GM18505 (cell line): ENCODE measurements around the gene FIZ1.

ENCODE experiments used
- ATAC-seq: cut with Tn5 transposase; IDR thresholded peaks from one replicate; pipeline ENCODE4 v1.9.1; 2021; ENCODE audit not compliant: unreplicated experiment
- POLR2A ChIP-seq: IDR thresholded peaks from 4 replicates; pipeline ENCODE4 v1.6.1; 2011; ENCODE audit warnings: borderline replicate concordance; ENCODE audit not compliant: insufficient read depth, insufficient read length; ENCODE audit errors: extremely low read depth

FIZ1 gene

GRCh38 chr19:55640577-55641425, 41.5 kb upstream of the FIZ1 start, which contains the start of gene ZNF580:
Gene ZNF580, plus strand, starts transcription at chr19:55641002. Its CDS starts 1,507 bp downstream, at chr19:55642509.
- TF ChIP-seq POLR2A = peak; percentile 20
- no peak for ATAC-seq

- no peak for ATAC-seq
- peak; percentile 44 for TF ChIP-seq POLR2A
Measured at GRCh38 chr19:55640043-55640576, 40.8 kb upstream of the FIZ1 start.

- no peak for ATAC-seq
Measured at GRCh38 chr19:55638864-55639359, 39.6 kb upstream of the FIZ1 start.

DNA sequence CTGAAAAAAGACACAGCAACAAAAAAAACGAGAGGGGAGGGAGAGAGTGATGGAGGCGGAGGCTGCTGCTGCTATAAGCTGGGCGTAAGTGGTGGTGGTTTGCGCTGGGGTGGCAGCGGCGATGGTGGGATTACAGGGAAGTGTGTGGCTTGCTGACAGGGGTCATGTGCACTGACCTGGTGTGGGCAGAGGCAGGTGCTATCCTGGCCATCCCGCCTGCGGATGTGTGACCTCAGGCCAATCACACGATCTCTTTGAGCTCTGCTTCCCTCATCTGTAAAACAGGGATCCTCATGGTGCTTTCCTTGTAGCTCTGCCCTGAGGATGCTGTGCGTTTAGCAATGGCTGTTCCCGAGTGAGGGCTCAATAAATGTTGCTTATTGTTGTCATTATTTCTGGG, 38.2 kb upstream of the FIZ1 start:
- no peak for ATAC-seq
- TF ChIP-seq POLR2A = no peak

More at GRCh38 chr19:55638864-55639359, 39.6 kb upstream of the FIZ1 start:
- TF ChIP-seq POLR2A = peak; percentile 30

DNA sequence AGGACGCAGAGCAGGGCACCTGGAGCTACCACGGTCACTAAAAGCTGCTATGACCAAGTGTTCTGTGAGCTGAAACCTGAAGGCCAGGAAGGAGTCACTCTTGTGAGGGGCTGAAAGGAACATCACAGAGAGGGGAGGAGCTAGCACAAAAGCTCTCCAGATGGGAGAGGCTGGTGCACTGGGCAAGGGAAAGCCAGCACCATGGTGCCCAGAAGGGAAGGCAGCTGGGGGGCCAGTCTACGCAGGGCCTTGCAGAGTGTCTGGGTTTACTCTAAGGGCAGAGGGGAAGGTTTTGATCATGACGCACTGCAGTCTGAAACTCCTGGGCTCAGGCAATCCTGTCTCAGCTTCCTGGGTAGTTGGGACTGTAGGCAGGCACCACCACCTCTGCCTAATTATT, 37.4 kb upstream of the FIZ1 start:
- no peak for ATAC-seq
- TF ChIP-seq POLR2A = no peak

GRCh38 chr19:55635856-55636440, 36.6 kb upstream of the FIZ1 start:
- TF ChIP-seq POLR2A = no peak
- no peak for ATAC-seq

GRCh38 chr19:55635334-55635717, 36.0 kb upstream of the FIZ1 start:
- no peak for ATAC-seq
- no peak for TF ChIP-seq POLR2A

GRCh38 chr19:55633861-55634260, 34.5 kb upstream of the FIZ1 start:
- no peak for TF ChIP-seq POLR2A
- no peak for ATAC-seq

- ATAC-seq = no peak
- no peak for TF ChIP-seq POLR2A
Measured at GRCh38 chr19:55632463-55632834, 33.1 kb upstream of the FIZ1 start.

GRCh38 chr19:55626350-55626749, 27.0 kb upstream of the FIZ1 start:
- no peak for TF ChIP-seq POLR2A
- ATAC-seq = no peak

DNA sequence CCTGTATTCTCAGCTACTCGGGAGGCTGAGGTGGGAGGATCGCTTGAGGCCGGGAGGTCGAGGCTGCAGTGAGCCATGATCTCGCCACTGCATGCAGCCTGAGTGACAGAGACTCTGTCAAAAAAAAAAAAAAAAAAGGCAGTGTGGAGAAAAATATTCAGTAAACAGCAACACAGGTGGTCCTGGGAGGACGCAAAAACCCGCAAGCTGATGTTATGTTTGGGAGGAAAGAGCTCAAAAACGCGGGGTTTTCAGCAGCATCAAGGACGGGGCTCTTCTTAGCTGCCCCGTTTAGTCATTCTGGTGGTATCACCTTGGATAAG, 25.6 kb upstream of the FIZ1 start:
- no peak for ATAC-seq
- no peak for TF ChIP-seq POLR2A

DNA sequence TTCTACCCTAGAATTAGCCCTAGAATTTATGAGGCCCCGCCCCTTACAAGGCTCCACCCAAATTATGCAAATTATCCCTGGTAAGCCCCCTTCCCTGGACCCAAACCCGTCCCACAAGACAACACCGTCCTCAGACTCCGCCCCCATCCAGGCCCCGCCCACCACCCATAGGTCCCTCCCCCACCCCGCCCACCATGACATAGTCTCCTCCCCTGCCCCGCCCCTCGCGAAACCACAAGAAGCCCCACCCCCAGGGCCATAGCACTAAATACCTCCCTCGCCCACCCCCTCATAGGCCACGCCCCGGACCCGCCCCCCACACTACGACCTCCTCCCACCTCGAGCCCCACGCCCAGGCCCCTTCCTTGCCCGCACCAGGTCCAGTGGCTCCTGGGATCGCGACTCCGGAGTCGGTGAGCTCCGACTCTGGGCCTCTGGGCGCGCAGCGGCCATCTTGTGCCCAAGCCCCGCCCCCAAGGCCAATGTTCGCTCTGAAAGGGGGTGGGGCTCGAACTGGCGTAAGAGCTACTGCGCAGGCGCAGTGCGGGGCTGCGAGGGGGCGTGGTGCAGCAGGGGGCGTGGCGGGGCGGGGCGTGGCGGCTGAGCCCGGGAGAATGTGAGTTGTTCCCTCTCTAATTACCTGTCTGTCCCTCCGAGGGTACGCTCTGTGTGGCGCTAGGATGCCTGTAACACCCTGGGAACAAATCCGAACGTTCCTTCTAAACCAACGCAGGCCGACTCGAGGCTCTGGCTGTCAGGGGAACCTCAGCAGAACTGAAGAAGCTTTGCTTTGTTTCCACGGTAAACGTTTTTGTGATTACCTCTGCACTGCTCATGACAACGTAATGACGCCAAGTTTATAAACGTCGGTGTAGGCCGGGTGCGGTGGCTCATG, 25.0 kb upstream of the FIZ1 start, which contains the start of gene ZNF784:
Gene ZNF784, minus strand, starts transcription at position 458 of the 895 bp plus-strand sequence. Its CDS starts 5 bp downstream, at position 453.
- peak; percentile 71 for ATAC-seq
- TF ChIP-seq POLR2A = peak; percentile 83

- ATAC-seq = no peak
- TF ChIP-seq POLR2A = no peak
Measured at GRCh38 chr19:55623561-55623960, 24.2 kb upstream of the FIZ1 start.
